ENCODE measurements around the gene IFIT5.

The IFIT5 gene

GRCh38 chr10:89414146-89414878, at the start of gene IFIT5:
Gene IFIT5, plus strand, starts transcription at chr10:89414568. Its CDS starts 231 bp downstream, at chr10:89414799.
- TF ChIP-seq CTCF (IDR thresholded peaks at IDR 0.05; ENCODE audit: borderline replicate concordance, insufficient read depth, low read depth, low read length), result no peak
- H3K4me3 ChIP-seq (ENCODE audit: low read depth, low read length), result peak within 1 kb of the TSS; percentile 92

- no peak overlapping the region for H3K4me3 ChIP-seq (ENCODE audit: low read depth, low read length)
- TF ChIP-seq CTCF (IDR thresholded peaks at IDR 0.05; ENCODE audit: borderline replicate concordance, insufficient read depth, low read depth, low read length), result no peak
Measured at GRCh38 chr10:89367529-89367928, 46.8 kb upstream of the IFIT5 start.

GRCh38 chr10:89368129-89368528, 46.2 kb upstream of the IFIT5 start:
- no peak for TF ChIP-seq CTCF (IDR thresholded peaks at IDR 0.05; ENCODE audit: borderline replicate concordance, insufficient read depth, low read depth, low read length)
- no peak overlapping the region for H3K4me3 ChIP-seq (ENCODE audit: low read depth, low read length)

- no peak; the same call in 1 of the 2 replicates for TF ChIP-seq CTCF (IDR thresholded peaks at IDR 0.05; ENCODE audit: borderline replicate concordance, insufficient read depth, low read depth, low read length)
- no peak overlapping the region for H3K4me3 ChIP-seq (ENCODE audit: low read depth, low read length)
Measured at GRCh38 chr10:89369156-89370105, 44.9 kb upstream of the IFIT5 start.

GRCh38 chr10:89371079-89371478, 43.3 kb upstream of the IFIT5 start:
- H3K4me3 ChIP-seq (ENCODE audit: low read depth, low read length), result no peak overlapping the region
- no peak for TF ChIP-seq CTCF (IDR thresholded peaks at IDR 0.05; ENCODE audit: borderline replicate concordance, insufficient read depth, low read depth, low read length)

GRCh38 chr10:89371987-89372386, 42.4 kb upstream of the IFIT5 start:
- no peak for TF ChIP-seq CTCF (IDR thresholded peaks at IDR 0.05; ENCODE audit: borderline replicate concordance, insufficient read depth, low read depth, low read length)
- no peak overlapping the region for H3K4me3 ChIP-seq (ENCODE audit: low read depth, low read length)
